Activated naive CD8-positive, alpha-beta T cell (primary cell): ENCODE data around the gene ALG9.
"Not testable (repeated sequence)": the region's sequence is repeated elsewhere in the genome, so short reads cannot be mapped to it uniquely, and the experiment has no call there.

Source experiments
- H3K27ac Mint-ChIP-seq: one replicate; pipeline ENCODE4 v1.8.0; 2021; ENCODE audit warnings: mixed read lengths
- H3K27me3 Mint-ChIP-seq: one replicate; pipeline ENCODE4 v1.8.0; 2021; ENCODE audit warnings: mixed read lengths
- H3K36me3 Mint-ChIP-seq: one replicate; pipeline ENCODE4 v1.8.0; 2021; ENCODE audit warnings: mixed read lengths
- H3K4me1 Mint-ChIP-seq: one replicate; pipeline ENCODE4 v1.8.0; 2021; ENCODE audit warnings: low read depth, mixed read lengths
- H3K4me3 Mint-ChIP-seq: one replicate; pipeline ENCODE4 v1.8.0; 2021; ENCODE audit warnings: mild to moderate bottlenecking, mixed read lengths
- H3K9me3 Mint-ChIP-seq: one replicate; pipeline ENCODE4 v1.8.0; 2021; ENCODE audit warnings: low read depth, mixed read lengths

Gene ALG9

DNA sequence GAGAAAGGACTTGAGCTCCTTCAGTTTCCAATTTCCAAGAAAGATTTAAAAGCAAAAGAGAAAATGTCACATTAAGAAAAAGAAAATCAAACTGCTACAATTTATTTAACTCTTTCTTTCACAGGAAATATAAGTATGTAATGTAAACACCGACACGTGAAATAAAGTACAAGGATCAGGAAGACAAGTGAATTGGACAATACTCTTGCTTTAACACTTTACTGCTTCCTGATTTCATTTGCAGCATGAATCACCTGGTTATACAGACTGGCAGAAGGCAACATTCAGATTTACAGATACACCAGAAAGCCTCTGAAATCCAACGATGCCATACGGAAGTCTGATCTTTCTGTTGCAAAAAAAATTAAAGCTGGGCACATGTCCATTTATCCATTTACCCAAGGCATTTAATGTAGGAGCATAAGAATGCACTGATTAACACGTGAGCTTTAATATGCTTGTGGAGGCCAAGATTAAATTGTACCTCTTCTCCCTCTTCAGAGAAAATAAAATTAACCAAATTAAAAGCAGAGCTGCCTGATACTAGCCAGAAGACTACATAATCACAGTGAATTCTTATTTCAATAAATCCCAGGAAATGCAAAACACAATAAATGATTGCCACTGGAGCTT is 89.2 kb downstream of the ALG9 start:
- H3K9me3 Mint-ChIP-seq, result no peaks in the 10 kb centered on the region
- H3K27me3 Mint-ChIP-seq, result no peaks in the 10 kb centered on the region
- H3K4me1 Mint-ChIP-seq, result no peaks in the 10 kb centered on the region
- no peak overlapping the region for H3K4me3 Mint-ChIP-seq
- peaks cover 2% of the 10 kb centered on the region for H3K36me3 Mint-ChIP-seq
- no peak overlapping the region for H3K27ac Mint-ChIP-seq

DNA sequence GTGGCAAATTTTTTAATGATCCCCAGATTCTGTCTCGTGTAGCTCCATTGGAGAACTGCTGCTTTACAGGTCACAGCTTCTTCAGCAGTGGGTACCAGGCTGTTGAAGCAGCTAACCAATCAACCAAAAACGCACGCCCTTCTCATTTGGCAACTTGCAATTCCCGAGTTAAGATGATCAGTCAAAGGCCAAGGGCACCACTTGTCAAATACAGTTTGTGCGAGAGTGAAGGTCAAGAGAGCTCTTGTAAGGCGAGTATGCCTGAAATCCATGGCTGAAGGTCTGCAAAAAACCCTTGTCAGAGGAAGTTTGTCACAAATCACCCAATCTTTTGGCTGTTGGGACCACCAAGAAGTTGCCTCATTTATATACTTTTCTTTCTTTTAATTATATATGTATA is 92.3 kb downstream of the ALG9 start:
- Mint-ChIP-seq H3K36me3 (peaks cover 2% of the 10 kb centered on the region), H3K9me3 (no peaks in the 10 kb centered on the region), H3K27ac (no peak overlapping the region), H3K4me1 (no peaks in the 10 kb centered on the region), H3K4me3 (no peak overlapping the region), H3K27me3 (no peaks in the 10 kb centered on the region)

DNA sequence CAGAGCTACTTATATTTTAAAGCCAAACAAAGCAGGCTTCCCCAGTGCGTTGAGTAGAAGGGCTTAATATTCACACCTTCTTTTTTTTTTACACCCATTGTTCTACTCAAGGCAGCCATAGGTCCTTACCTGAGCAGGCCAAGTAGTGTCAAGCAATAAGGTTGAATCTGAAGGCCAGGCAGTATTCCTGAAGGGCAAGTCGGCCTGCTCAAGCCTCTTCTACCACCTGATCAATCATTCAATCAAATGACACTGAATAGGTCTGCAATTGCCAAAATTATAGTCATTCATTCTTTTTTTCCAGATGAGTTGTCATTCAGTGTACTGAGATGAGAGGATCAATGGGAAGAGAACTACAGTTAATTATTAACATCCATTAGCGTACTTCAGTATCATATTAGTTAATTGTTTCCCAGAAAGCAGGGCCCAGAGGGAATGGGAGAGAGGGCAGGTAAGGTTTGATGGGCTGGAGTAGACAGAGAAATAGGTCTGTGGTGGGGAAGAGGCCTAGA is 93.3 kb downstream of the ALG9 start:
- Mint-ChIP-seq H3K27ac (no peak overlapping the region), H3K36me3 (no peaks in the 10 kb centered on the region), H3K4me3 (no peak overlapping the region), H3K4me1 (no peaks in the 10 kb centered on the region), H3K27me3 (no peaks in the 10 kb centered on the region), H3K9me3 (no peaks in the 10 kb centered on the region)

DNA sequence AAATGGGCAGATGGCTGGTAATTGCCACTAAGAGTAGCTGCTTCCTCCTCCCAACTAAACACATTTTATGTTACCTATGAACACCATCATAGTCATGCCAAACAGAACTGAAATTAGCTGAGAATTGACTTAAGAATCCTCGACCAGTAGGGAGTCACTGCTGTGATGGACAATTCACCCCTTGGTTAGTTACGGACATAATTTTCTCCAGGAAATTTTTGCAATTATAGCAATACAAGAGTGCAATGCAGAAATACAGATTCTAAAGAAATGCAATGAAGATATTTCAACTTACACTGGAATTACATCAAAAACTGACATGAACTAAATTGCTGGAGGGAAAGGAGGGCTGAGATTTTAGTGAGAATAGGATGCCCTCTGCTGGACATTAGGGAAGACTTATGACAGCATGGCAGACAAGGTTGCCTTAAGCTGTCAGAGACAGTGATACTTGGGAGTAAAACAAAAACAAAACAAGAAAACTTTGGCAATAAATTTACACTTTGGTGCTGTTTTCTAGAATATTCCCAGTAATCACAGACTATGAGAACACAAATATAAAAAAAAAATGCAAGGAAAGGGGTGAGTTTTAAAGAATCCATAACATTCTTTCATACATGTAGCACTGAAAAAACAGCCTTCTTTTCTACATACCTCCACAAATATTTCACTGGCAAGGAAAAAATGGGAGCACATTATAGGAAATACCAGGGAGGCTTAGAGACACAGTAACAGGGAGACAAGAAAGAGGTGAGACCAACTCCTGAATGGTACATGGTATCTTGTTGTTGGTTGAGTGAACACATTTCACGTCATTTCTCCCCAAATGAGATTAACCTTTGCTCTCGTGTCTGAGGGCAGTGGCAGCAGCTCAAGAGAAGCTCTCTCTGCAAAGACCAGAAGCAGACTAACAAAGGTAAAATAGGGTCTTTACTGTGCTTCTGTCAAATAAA is 94.0 kb downstream of the ALG9 start:
- no peaks in the 10 kb centered on the region for H3K4me1 Mint-ChIP-seq
- H3K27ac Mint-ChIP-seq, result no peak overlapping the region
- no peaks in the 10 kb centered on the region for H3K9me3 Mint-ChIP-seq
- no peaks in the 10 kb centered on the region for H3K36me3 Mint-ChIP-seq
- no peaks in the 10 kb centered on the region for H3K27me3 Mint-ChIP-seq
- H3K4me3 Mint-ChIP-seq, result no peak overlapping the region

DNA sequence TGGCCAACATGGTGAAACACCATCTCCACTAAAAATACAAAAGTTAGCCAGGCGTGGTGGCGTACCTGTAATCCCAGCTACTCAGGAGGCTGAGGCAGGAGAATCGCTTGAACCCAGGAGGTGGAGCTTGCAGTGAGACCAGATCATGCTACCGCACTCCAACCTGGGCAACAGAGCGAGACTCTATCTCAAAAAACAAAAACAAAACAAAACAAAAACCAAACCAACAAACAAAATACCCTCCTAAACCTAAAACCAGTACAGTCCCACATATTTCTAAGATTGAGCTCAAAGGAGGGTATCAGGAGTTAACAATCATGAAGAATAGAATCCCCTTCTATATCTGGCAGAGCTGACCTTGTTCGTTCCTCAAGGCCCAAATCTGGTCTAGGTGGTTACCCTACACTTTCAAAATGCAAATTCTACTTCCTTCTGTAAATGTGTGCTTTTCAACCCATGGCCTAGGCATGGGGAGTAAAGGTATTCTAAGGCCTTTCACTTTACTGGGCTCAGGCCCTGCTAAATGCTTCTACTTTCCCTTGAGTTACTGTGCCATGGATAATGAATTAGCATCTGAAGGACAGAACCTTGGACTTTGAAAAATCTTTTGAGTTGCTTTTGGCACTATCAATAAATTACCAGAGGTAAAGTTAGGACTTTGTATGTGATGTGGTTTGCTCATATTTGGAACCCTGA is 94.8 kb downstream of the ALG9 start:
- no peaks in the 10 kb centered on the region for H3K4me1 Mint-ChIP-seq
- H3K9me3 Mint-ChIP-seq, result no peaks in the 10 kb centered on the region
- no peaks in the 10 kb centered on the region for H3K27me3 Mint-ChIP-seq
- no peak overlapping the region for H3K27ac Mint-ChIP-seq
- H3K36me3 Mint-ChIP-seq, result no peaks in the 10 kb centered on the region
- no peak overlapping the region for H3K4me3 Mint-ChIP-seq

DNA sequence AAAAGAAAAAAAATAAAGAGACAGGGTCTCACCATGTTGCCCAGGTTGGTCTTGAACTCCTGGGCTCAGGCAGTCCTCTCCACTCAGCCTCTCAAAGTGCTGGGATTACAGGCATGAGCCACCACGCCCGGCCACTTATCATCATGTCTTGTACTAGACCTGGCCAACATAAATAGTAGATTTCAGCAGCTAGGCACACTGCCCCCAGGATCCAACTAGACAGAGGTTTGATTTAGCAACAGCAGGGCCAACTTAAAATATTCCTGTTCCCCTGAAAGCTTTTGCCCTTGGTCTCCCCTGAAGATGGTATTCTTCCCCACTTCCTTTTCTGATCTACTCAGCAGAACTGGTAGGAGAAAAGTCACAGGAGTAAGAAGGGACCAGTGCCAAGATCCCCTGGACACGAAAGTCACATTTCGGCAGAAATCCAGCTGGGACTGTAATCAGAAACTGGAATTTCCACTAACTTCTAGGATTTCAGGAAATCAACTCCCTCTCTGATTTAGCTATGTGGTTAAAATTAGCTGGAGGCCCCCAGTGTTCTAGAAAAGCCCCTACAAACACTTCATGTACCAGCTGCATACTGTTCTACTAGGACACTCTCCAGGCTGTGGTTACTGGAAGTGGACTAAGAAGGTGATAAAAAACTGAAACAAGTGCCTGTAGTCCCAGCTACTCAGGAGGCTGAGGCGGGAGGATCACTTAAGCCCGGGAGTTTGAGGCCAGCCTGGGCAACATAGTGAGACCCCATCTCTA is 96.2 kb downstream of the ALG9 start:
- Mint-ChIP-seq H3K36me3 (no peaks in the 10 kb centered on the region), H3K4me3 (no peak overlapping the region), H3K4me1 (no peaks in the 10 kb centered on the region), H3K27ac (no peak overlapping the region), H3K27me3 (no peaks in the 10 kb centered on the region), H3K9me3 (no peaks in the 10 kb centered on the region)

DNA sequence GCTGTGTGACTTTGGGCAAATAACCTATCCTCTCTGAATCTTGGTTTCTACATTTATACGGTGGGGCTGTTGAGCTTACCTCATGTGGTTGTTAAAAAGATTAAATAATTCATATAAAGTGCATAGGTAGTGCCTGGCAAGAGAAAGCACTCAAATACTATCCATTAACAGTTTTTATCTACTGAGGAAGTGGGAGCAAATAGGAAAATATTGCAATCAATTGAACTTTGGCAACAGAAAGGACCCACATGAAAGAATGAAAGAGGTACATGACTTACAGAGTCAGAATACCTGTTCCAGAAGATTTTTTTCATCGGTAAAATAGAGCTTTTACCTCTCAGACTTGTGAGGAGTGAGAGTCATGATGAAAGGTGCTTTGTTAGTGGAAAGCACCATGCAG is 98.8 kb downstream of the ALG9 start:
- Mint-ChIP-seq H3K36me3 (no peaks in the 10 kb centered on the region), H3K9me3 (no peaks in the 10 kb centered on the region), H3K27ac (no peak overlapping the region), H3K4me3 (no peak overlapping the region), H3K4me1 (no peaks in the 10 kb centered on the region), H3K27me3 (no peaks in the 10 kb centered on the region)

DNA sequence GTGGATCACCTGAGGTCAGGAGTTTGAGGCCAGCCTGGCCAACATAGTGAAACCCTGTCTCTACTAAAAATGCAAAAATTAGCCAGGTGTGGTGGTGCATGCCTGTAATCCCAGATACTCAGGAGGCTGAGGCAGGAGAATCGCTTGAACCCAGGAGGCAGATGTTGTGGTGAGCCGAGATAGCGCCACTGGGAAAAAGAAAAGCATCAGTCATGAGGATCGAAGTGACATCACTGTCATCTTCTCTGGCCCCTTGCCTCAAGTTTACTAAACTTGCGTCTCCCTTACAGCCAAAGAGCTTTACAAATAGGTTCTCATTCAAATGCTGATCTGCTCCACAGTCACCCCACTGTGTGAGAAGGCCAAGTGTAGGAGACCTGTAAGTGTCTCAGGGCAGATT is 100.2 kb downstream of the ALG9 start:
- not testable (repeated sequence) for H3K27me3 Mint-ChIP-seq, H3K4me1 Mint-ChIP-seq

DNA sequence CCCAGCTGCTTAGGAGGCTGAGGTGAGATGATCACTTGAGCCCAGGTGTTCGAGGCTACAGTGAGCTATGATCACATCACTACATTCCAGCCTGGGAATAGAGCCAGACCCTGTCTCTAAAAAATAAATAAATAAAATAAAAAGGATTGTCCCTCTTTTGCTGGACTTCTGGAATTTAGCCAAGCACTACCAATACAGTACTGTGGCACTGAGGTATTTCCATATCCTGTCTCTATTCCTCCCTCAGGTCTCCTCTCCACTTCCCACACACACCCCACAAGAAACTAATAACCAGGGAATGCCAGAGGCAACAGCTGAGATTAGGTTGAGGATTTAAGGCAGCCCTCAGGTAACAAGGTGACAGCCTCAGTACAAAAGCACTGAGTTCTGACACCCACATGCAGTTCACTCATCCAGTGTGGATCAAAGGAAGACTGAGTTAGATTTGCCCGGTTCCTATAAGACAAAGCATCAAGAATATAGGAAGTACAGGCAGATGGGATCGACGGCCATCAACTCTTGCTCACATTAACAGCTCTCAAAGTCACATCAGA is 100.7 kb downstream of the ALG9 start:
- Mint-ChIP-seq H3K4me1 (peaks cover 8% of the 10 kb centered on the region), H3K27ac (no peak overlapping the region), H3K4me3 (no peak overlapping the region), H3K36me3 (no peaks in the 10 kb centered on the region), H3K9me3 (no peaks in the 10 kb centered on the region), H3K27me3 (no peaks in the 10 kb centered on the region)

More for the DNA sequence above, 100.2 kb downstream of the ALG9 start:
- not testable (repeated sequence) for H3K9me3 Mint-ChIP-seq, H3K27ac Mint-ChIP-seq, H3K4me3 Mint-ChIP-seq, H3K36me3 Mint-ChIP-seq

DNA sequence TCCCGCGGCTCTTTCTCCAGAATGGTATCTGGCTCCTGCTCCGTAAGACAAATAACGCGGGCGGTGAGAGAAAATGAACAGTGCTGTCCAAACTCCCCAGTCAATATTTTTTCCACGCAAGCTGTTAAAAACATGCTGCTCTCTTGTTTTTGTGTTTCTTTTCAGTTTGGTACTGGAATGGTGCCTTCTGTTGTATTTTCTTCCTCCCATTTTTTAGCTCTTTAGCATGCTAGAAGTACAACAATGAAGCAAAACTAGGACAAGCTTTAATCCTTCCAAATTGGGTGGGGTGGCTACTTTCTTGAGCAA is 104.6 kb downstream of the ALG9 start:
- Mint-ChIP-seq H3K27me3 (no peaks in the 10 kb centered on the region), H3K27ac (peak overlapping the region; percentile 97), H3K9me3 (no peaks in the 10 kb centered on the region), H3K36me3 (peaks cover 12% of the 10 kb centered on the region), H3K4me1 (peaks cover 34% of the 10 kb centered on the region), H3K4me3 (peak overlapping the region; percentile 98)

DNA sequence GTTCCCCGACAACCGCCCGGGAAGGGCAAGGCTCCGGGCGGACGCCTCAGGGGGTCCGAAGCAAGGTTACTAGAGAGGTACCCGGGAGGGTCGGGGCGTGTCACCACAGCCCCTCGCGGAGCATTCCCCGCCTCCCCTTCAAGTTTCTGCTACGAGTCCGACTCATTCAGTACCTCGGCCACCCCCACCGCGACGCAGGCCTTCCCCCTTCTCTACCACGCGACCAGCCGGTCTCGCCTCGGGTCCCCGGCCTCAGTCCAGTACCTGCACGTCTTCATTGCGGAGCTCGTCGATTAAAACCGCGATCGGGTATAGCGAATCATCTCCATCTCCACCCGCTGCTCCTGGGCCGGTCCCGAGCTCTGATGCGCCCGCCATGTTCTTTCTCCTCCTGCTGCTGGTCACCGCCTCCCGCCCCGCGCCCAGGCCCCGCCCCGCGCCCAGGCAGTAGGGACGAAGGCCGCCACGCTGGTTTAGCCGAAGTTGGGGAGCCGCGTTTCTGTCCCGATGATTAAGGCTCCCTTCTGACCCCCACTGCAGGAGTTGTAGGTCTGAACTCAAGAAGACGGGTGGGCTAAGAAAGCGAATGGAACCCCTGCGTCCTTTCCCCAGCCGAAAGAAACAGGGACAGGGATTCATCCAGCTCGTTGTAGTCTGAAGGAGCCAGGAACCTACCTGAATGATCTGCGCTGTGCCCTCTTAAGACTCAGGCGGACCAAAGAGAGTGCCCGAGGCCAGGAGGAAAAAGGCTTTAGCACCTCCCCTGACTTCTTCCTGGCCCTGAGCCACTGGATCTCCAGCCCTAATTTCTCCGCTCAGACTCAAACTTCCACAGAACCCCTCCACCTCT is 105.2 kb downstream of the ALG9 start, which contains the start of gene PPP2R1B:
Gene PPP2R1B, minus strand, starts transcription at position 406 of the 850 bp plus-strand sequence. Its CDS starts 28 bp downstream, at position 378.
- peak within 1 kb of the TSS; percentile 98 for H3K4me3 Mint-ChIP-seq
- H3K4me1 Mint-ChIP-seq, result peaks cover 34% of the 10 kb centered on the region
- H3K9me3 Mint-ChIP-seq, result no peaks in the 10 kb centered on the region
- H3K27ac Mint-ChIP-seq, result peak within 1 kb of the TSS; percentile 97
- H3K36me3 Mint-ChIP-seq, result peaks cover 12% of the 10 kb centered on the region
- H3K27me3 Mint-ChIP-seq, result no peaks in the 10 kb centered on the region

DNA sequence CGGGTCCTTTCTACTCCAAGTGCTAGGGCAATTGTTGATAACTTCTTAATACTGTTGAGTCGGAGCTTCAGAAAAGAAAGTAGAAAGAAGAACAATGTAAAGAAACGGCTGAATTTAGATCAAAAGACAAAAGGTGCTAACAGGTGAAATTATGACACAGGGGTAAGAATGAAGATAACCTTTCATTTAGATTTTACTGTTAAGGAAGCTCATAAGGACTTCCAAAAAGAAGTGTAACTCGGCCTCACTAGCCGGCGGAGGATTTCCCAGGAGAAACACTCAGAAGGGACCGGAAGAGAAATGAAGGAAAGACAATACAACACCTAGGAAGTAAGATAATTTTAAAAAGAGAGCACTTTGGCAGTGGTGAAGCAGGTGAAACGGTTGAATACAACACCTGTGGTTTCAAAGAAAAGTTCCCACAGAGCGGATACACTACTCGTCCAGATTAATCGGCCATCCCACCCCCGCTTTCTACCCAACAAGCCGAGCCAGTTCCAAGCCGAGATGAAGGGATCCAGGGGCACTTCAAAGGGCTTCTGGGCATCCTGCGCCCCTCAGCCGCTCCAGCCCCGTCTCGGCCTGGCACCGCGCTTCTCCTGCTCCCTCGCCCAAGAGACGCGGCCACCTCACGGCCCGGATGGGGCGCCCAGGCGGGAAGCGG is 105.9 kb downstream of the ALG9 start:
- Mint-ChIP-seq H3K9me3 (no peaks in the 10 kb centered on the region), H3K4me3 (peak overlapping the region; percentile 98), H3K27me3 (no peaks in the 10 kb centered on the region), H3K27ac (peak overlapping the region; percentile 97), H3K36me3 (peaks cover 12% of the 10 kb centered on the region), H3K4me1 (peaks cover 34% of the 10 kb centered on the region)

DNA sequence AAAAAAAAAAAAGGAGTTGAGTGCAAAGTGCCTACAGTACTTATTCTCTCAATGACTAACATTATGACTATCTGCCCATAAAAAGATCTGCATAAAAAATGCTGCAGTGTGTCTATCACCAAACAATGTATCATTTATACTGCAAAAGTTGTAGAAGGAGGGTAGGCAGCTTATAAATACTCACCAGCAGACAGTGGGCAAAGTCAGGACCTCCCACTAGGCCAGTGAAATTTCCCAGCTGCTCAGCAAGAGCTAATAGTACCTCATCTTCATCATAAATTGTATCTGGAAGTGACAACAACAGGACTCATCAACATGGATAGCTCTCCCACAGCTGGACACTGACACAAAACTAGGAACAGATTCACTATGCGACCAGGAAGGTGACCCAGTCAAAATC is 106.8 kb downstream of the ALG9 start:
- Mint-ChIP-seq H3K4me3 (peak overlapping the region; percentile 98), H3K36me3 (peaks cover 14% of the 10 kb centered on the region), H3K9me3 (no peaks in the 10 kb centered on the region), H3K4me1 (peaks cover 34% of the 10 kb centered on the region), H3K27ac (no peak overlapping the region), H3K27me3 (no peaks in the 10 kb centered on the region)
